Amygdala (tissue), 56 donors: ENCODE results near the gene PHOX2A.
"Not testable (repeated sequence)": the region's sequence is repeated elsewhere in the genome, so short reads cannot be mapped to it uniquely, and the experiment has no call there.

Source experiments
- DNase-seq, 56 donors: peaks; one replicate each; lab custom pipeline; 2025; lab: John Stamatoyannopoulos, UW

Gene PHOX2A

GRCh38 chr11:72244060-72244360 is at the start of gene PHOX2A:
TSS of gene PHOX2A (minus strand) at chr11:72244176. CDS start at chr11:72244004, 172 bp downstream.
- no peak for DNase-seq

DNA sequence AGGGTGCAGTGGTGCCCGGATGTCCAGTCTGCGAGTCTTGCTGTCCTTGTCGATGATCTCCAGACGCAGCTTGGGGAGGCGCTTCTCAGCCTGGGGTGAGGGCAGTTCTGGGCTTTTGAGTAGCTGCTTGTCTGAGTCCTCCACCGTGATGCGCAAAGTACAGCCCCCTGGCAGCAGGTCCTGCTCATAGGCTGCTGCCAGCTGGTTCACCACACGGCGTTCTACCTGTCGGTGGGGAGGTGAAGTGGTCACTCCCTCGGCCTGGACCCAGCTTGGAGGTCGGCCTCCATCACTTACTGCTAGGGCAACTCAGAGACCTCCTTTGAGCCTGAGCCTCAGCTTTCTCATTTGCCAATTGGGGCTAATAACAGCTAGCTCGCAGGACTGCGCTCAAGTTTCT is 49.4 kb upstream of the PHOX2A start:
- DNase-seq = no peak

- DNase-seq = no peak
Observed at GRCh38 chr11:72292106-72292785, 48.3 kb upstream of the PHOX2A start.

DNA sequence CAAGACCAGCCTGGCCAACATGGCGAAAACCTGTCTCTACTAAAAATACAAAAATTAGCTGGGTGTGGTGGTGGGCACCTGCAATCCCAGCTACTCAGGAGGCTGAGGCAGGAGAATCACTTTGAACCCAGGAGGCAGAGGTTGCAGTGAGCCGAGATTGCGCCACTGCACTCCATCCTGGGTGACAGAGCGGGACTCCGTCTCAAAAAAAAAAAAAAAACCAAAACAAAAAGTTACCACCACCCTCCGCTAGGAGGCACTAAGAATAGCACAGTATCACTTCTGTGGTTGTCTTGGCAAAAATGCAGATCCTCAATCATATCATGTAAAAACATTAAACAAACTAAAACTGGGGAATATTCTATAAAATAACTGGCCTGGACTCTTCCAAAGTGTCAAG is 46.8 kb upstream of the PHOX2A start:
- not testable (repeated sequence) for DNase-seq

GRCh38 chr11:72287293-72287692 is 43.3 kb upstream of the PHOX2A start:
- DNase-seq = no peak

DNA sequence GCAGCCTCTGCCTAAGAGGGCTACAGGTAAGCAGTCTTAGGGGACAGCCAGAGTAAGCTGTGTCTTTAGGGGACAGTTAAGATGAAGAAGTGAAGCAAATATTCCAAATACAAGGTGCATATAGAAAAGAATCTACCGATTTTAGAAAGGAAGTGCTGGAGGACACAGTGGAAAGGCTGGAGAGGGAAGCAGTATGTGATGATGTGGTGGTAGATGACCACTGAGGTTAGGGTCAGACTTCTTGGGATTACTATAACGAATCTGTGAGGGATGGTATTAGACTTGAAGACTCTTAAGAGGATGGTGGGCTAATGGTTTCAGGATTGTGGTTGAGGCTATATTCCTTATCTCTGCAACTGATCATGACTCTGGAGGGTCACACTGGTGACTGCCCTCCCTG is 40.0 kb upstream of the PHOX2A start:
- DNase-seq = no peak

DNA sequence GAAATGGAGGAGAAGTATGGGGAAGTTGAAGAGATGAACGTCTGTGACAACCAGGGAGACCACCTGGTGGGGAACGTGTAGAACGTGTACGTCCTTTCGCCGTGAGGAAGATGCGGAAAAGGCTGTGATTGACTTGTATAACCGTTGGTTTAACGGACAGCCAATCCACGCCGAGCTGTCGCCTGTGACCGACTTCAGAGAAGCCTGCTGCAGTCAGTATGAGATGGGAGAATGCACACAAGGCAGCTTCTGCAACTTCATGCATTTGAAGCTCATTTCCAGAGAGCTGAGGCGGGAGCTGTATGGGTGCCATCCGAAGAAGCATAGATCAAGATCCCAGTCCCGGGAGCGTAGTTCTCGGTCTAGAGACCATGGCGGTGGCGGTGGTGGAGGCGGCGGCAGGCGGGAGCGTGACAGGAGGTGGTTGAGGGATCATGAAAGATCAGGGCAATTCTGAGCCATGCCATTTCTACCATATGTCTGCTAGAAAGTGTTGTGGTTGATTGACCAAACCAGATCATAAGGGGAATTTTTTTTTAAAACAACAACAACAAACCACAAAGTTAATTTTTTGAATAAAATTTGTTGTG is 36.8 kb upstream of the PHOX2A start:
- no peak for DNase-seq

DNA sequence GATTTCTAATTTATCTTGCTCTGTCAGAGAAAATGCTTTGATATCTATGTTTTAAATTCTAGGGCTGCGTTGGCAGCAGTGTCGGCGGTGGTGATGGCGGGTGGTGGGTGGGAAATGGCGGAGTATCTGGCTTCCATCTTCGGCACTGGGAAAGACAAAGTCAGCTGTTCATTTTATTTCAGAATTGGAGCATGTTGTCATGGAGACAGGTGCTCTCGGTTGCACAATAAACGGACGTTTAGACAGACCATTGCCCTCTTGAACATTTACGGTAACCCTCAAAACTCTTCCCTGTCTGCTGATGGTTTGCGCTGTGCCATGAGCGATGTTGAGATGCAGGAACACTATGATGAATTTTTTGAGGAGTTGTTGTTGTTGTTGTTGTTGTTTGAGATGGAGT is 36.1 kb upstream of the PHOX2A start:
- DNase-seq = no peak

- DNase-seq = no peak
Observed at GRCh38 chr11:72278905-72279304, 34.9 kb upstream of the PHOX2A start.

- DNase-seq = no peak
Observed at GRCh38 chr11:72274435-72274834, 30.5 kb upstream of the PHOX2A start.

GRCh38 chr11:72271980-72272379 is 28.0 kb upstream of the PHOX2A start:
- DNase-seq = no peak

DNA sequence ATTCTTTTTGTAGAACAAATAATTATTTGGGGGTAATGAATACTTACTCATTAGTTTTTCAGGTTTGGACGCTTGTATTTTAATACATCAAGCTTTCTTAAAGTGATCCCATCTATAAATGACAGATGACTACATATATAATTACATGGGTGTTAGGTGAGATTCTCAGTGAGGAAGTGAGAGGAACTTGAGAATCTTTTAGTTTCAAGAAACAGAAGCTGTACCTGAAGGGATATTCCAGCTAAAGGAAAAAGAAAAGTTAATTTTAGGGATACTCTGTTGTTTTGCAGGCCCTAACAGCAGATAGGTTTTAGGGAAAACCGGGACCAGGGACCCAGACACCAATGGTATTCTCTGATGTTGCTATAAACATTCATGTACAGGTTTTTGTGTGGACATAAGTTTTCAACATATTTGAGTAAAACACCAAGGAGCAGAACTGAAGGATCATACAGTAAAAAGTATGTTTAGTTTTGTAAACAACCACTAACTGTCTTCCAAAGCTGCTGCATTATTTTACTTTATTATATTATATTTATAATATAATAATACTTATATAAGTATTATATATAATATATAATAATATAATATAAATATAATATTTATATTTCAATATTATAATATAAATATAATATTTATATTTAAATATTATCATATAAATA is 24.1 kb upstream of the PHOX2A start:
- DNase-seq = no peak

GRCh38 chr11:72266960-72267359 is 23.0 kb upstream of the PHOX2A start:
- not testable (repeated sequence) for DNase-seq

DNA sequence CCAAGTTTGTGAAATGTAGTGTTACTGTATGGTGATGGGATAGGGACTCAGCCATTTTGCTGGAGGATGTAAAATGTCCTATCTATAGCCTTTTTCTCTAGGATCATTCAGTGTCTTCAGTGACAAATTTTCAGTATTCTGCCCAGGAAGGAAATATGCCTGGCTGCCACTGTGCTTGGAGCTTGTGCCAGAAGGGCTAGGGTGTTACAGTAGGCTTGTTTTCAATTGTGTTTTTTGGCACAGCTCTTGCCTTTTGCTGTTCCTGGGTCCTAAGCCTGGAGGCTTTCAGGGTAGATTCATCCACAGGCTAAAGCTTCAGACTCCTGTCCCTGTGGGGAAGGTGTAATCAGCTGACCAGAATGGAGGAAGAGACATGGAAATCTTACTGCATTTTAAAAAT is 22.0 kb upstream of the PHOX2A start:
- no peak for DNase-seq

DNA sequence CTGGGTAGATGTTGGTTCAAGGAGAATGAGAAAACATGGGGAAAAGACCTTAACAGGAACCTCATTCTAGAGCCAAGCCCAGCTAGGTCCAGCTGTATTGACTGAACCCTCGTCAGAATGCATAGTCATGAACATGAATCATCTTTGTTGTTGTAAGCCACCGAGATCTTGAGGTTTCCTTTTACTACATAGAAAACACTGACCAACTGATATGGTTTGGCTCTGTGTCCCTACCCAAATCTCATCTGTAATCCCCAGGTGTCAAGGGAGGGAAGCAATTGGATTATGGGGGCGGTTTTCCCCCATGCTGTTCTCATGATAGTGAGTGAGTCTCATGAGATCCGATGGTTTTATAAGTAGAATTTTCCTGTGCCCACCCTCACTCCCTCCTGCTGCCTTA is 19.4 kb upstream of the PHOX2A start:
- DNase-seq = no peak

- DNase-seq = no peak
Observed at GRCh38 chr11:72260574-72260973, 16.6 kb upstream of the PHOX2A start.

GRCh38 chr11:72259490-72259889 is 15.5 kb upstream of the PHOX2A start:
- no peak for DNase-seq

DNA sequence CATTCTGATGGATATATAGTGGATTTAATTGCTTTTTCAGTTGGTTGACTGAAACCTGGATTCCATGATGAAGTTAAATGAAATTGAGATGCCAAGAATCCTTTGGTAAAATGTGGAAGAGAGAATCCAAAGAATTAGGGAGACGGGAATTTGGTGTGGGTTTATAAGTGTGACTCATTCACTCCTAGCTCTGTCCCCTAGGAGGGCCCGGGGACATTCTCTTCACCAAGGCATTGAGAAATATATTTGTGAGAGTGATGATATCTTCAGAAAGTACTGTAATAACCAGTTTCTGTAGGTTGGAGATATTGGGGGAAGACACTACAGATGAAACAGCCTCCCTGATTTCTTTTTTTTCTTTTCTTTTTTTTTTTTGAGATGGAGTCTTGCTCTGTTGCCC is 13.6 kb upstream of the PHOX2A start:
- DNase-seq = no peak

- DNase-seq = no peak
Observed at GRCh38 chr11:72254299-72254993, 10.5 kb upstream of the PHOX2A start.

DNA sequence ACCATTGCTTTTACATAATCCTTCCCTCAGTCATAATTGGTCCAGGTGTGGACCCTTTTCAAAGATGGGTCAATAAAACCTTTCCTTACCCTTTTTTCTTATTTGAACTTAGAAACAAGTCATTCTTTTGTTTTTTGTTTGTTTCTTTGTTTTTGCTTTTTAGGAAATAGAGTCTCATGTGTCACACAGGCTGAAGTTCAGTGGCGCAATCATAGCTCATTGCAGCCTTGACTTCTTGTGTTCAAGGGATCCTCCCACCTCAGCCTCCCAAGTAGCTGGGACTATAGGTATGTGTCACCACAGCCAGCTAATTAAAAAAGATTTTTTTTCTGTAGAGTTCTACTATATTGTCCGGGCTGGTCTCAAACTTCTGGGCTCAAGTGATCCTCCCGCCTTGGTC is 9.4 kb upstream of the PHOX2A start:
- DNase-seq = no peak

GRCh38 chr11:72251614-72252013 is 7.6 kb upstream of the PHOX2A start:
- DNase-seq = no peak
